ENCODE data around the gene A3GALT2.

A3GALT2 gene

DNA sequence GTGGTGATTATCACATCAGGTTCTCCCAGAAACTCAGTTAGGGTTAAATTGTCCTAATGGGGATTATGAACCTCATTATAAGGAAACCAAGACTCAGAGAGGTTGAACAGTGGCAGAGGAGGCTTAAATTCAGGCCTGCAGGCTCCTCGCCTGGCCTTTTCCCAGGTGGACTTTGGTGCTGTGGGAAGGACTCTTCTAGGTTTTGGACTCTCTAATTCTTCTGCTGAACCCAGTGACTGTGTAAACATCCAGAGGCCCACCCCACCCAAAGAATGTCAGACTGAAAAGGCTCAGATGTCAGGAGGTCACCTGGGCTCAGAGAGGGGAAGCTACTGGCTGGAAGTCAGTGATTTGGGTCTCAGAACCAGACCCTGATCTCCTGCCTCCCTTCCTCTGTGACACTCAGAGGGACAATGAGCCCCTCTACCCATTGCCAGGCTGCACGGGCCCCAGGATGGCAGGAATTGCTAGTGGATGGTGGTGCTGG is 62.1 kb downstream of the A3GALT2 start:
- no peak overlapping the region for H3K4me3 ChIP-seq (ENCODE audit: low read depth, low read length)
- TF ChIP-seq, protein P1, sequence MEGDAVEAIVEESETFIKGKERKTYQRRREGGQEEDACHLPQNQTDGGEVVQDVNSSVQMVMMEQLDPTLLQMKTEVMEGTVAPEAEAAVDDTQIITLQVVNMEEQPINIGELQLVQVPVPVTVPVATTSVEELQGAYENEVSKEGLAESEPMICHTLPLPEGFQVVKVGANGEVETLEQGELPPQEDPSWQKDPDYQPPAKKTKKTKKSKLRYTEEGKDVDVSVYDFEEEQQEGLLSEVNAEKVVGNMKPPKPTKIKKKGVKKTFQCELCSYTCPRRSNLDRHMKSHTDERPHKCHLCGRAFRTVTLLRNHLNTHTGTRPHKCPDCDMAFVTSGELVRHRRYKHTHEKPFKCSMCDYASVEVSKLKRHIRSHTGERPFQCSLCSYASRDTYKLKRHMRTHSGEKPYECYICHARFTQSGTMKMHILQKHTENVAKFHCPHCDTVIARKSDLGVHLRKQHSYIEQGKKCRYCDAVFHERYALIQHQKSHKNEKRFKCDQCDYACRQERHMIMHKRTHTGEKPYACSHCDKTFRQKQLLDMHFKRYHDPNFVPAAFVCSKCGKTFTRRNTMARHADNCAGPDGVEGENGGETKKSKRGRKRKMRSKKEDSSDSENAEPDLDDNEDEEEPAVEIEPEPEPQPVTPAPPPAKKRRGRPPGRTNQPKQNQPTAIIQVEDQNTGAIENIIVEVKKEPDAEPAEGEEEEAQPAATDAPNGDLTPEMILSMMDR (IDR thresholded peaks at IDR 0.05; ENCODE audit: low read depth, low read length, missing control alignments), result no peak
- DNase-seq (ENCODE audit: low read depth), result no peak

DNA sequence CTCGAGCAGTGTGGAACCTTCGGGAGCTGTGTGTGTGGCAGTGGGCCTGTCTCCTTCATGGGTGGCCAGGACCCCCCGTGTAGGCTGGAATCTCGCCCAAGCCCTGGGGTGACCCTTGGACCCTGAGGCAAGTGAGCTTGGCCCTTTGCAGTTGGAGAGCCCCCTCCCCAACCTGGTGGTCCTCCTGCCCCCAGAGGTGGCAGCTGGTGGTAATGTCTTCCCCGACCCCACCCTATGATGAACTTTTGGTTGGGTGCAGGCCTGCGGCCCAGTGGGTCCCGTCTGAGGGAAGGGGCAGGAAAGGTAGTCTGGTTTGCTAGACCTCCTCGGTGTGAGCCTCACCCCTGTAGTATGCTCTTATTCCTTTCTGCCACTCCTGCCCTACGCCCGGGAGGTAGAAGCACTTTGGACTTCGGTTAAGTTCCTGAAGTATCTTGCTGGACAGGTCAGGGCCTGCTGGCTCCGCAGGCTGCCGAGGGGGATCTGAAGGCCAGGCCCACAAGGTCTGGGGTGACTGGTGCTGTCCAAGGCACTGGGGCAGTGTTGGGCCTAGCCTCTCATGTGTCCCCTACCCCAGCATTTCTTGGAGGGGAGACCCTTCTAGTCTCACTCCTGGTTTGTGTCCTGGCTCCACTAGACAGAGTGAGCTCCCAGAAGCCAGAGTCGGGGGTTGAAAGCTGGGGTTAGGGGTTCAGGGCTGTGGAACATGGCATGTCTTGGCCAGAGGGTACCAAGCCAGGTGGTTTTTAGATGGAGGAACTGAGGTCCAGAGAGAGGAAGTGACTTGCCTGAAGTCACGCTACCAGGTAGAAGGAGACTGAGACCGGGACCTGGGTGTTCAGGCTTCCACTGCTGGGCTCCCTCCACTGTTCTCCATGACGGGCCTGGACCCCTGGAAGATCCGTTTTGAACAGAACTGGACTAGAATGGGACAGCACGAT is 62.9 kb downstream of the A3GALT2 start:
- DNase-seq (ENCODE audit: low read depth), result no peak
- TF ChIP-seq, protein P1 (IDR thresholded peaks at IDR 0.05; ENCODE audit: low read depth, low read length, missing control alignments), result no peak
- H3K4me3 ChIP-seq (ENCODE audit: low read depth, low read length), result peak overlapping the region; percentile 51

DNA sequence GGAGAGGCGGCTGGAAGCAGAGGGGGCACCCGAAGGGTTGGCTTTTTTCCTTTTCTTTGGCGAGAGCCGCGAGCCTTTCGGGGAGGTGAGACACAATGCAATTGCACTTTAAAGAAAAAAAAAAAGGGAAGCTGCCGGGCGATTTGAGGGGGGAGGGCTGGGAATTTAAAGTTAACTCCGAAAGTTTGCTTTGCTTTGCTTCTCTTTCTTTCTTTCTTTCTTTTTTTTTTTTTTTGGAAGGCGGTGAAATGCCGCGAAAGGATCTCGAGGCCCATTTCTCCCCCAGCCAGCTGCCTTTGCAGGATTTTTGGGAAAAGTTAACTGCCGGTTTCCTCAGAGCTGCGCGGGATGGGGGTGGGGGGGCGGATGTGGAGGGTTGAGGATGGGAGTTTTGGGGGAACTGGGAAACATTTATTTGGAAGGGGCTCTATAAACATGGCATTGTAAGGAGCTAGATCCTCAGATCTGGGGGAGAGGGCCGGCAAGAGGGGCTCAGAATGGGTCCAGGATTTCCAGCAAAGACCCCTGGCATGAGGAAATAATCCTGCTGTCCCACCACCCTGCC is 63.6 kb downstream of the A3GALT2 start:
- DNase-seq (ENCODE audit: low read depth), result no peak
- peak overlapping the region; percentile 51 for H3K4me3 ChIP-seq (ENCODE audit: low read depth, low read length)
- TF ChIP-seq, protein P1 (IDR thresholded peaks at IDR 0.05; ENCODE audit: low read depth, low read length, missing control alignments), result no peak
